ENCODE results near the gene TLCD3A.

- TF ChIP-seq EZH2 (IDR thresholded peaks at IDR 0.05; ENCODE audit: borderline replicate concordance): no peak
- no peak for TF ChIP-seq CTCF (IDR thresholded peaks at IDR 0.05; ENCODE audit: poor library complexity)
These were observed 29.1 kb upstream of the TLCD3A start for GRCh38 chr17:703081-703875.

Measured in hepatocyte (in vitro differentiated cells).